ENCODE results near the gene CLDN8.

DNA sequence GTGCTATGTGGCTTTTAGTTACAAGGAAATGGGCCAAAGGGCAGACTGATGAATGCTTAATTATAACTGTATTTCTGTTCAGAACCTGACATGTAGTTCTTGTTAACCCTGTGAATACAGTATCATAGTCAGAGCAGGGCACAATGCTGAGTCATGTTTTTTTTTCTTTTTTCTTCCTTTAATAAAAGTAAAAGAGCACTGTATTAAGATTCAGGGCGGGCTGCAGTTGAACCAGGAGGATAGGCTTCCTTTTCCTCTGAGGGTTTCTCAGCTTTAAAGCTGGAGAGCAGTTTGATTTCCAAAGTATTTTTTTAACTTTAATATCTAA lies 8.7 kb downstream of the CLDN8 start:
- no peak for TF ChIP-seq POLR2A (IDR thresholded peaks at IDR 0.05; ENCODE audit: extremely low read depth, insufficient read length)
- TF ChIP-seq, protein P1, sequence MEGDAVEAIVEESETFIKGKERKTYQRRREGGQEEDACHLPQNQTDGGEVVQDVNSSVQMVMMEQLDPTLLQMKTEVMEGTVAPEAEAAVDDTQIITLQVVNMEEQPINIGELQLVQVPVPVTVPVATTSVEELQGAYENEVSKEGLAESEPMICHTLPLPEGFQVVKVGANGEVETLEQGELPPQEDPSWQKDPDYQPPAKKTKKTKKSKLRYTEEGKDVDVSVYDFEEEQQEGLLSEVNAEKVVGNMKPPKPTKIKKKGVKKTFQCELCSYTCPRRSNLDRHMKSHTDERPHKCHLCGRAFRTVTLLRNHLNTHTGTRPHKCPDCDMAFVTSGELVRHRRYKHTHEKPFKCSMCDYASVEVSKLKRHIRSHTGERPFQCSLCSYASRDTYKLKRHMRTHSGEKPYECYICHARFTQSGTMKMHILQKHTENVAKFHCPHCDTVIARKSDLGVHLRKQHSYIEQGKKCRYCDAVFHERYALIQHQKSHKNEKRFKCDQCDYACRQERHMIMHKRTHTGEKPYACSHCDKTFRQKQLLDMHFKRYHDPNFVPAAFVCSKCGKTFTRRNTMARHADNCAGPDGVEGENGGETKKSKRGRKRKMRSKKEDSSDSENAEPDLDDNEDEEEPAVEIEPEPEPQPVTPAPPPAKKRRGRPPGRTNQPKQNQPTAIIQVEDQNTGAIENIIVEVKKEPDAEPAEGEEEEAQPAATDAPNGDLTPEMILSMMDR (IDR thresholded peaks at IDR 0.05; ENCODE audit: low read depth, low read length), result no peak
- TF ChIP-seq, protein P2, sequence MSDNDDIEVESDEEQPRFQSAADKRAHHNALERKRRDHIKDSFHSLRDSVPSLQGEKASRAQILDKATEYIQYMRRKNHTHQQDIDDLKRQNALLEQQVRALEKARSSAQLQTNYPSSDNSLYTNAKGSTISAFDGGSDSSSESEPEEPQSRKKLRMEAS (IDR thresholded peaks at IDR 0.05; ENCODE audit: low read depth, low read length), result no peak
- no peak for TF ChIP-seq MYC (IDR thresholded peaks at IDR 0.05; ENCODE audit: low read depth, low read length)
